ENCODE results near the gene FAM163A. TPM values are rescaled to one million over a fixed set of nuclear protein-coding genes. Genes with fewer than 3 reads are reported as not detected.

The FAM163A gene
- total RNA-seq, 3 donors from 2014 or later (not counting 1 experiment from before 2014, with no cell fraction given) = not detected

DNA sequence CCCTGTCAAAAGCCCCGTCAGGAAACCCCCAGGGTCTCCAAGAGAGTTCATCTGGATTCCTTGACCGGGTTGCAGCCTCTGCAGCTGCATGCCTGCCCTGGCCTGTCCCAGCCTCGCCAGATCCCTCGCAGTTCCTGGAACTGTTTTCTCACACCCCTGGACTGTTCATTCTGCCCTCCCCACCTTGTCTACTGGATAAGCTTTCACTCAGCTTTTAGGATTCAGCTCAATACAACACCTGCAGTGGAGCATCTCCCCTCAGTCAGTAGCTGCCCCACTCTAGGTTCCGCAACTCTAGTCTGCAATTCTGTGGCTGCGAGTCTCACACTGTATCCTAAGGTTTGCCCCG lies 67.2 kb downstream of the FAM163A start:
- WGBS (ENCODE audit: insufficient coverage) = 91% methylated on average over 7 of the region's 7 CpGs
- H3K9me3 ChIP-seq (ENCODE audit: control insufficient read depth, insufficient read depth, low read length) = no peaks in the 10 kb centered on the region
- Mint-ChIP-seq H3K36me3 (no peaks in the 10 kb centered on the region), H3K27ac (no peak overlapping the region), H3K9me3 (no peaks in the 10 kb centered on the region), H3K4me1 (peaks cover 11 to 17% of the 10 kb centered on the region in 2 donors), H3K27me3 (ENCODE audit: low read depth in 2 of 2) (peaks cover 13 to 15% of the 10 kb centered on the region in 2 donors), H3K4me3 (no peak overlapping the region)
- intact Hi-C loops (cut with micrococcal nuclease) = loop anchor here (1.0 to 2.0 kb wide), 2 partner anchors 104 to 732 kb away; no protein-coding TSS in a partner anchor
- H3K27me3 ChIP-seq (ENCODE audit: control insufficient read depth, insufficient read depth, low read length) = no peaks in the 10 kb centered on the region
- TF ChIP-seq, protein P1, sequence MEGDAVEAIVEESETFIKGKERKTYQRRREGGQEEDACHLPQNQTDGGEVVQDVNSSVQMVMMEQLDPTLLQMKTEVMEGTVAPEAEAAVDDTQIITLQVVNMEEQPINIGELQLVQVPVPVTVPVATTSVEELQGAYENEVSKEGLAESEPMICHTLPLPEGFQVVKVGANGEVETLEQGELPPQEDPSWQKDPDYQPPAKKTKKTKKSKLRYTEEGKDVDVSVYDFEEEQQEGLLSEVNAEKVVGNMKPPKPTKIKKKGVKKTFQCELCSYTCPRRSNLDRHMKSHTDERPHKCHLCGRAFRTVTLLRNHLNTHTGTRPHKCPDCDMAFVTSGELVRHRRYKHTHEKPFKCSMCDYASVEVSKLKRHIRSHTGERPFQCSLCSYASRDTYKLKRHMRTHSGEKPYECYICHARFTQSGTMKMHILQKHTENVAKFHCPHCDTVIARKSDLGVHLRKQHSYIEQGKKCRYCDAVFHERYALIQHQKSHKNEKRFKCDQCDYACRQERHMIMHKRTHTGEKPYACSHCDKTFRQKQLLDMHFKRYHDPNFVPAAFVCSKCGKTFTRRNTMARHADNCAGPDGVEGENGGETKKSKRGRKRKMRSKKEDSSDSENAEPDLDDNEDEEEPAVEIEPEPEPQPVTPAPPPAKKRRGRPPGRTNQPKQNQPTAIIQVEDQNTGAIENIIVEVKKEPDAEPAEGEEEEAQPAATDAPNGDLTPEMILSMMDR (IDR thresholded peaks at IDR 0.05) = no peak
- no peak overlapping the region for H3K4me3 ChIP-seq (ENCODE audit: low read length)
- no peak for ATAC-seq
- H3K4me1 ChIP-seq (ENCODE audit: control insufficient read depth, insufficient read depth, low read length) = peaks cover 19% of the 10 kb centered on the region
- H3K27ac ChIP-seq (ENCODE audit: low read length) = no peak overlapping the region
- DNase-seq = no peak
- H3K36me3 ChIP-seq (ENCODE audit: control insufficient read depth, insufficient read depth, low read length) = no peaks in the 10 kb centered on the region

DNA sequence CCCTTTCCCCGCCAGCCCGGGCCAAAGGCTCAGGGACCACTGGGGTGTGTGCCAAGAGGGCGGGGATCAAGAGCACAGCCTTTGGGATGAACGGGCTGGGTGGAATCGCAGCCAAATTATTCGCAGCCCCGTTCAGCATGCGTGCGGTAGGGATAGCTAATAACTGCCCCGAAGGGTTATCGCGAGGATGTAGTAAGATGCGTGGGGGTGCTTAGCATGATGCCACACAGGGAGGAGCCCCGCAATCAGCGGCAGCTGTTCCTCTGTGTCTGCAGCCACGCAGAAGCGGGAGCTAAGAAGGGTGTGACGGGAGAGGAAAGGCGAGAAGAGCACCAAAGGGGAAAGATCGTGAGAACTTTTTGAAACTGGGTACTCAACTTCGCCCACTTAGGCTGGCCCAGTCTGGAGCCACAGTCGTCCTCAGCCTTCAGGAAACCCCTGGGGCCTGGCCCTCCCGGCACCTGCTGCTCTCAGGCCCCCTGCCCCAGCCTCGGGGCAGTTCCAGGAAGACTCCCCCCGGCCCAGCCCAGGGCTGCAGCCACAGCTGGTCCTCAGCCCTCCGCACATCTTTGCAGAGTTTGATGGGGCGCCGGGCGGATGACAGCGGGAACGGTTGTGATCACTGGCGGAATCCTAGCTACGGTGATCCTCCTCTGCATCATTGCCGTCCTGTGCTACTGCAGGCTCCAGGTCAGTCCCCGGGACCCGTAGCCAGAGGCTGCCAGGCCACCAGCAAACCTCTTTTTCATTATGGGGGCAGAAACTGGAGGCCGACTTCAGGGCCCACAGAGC lies 69.6 kb downstream of the FAM163A start:
- H3K4me1 Mint-ChIP-seq = peaks cover 16 to 21% of the 10 kb centered on the region in 2 donors
- H3K36me3 Mint-ChIP-seq = no peaks in the 10 kb centered on the region
- ATAC-seq (no peak), DNase-seq (no peak)
- H3K27me3 ChIP-seq (ENCODE audit: control insufficient read depth, insufficient read depth, low read length) = peaks cover 4% of the 10 kb centered on the region
- H3K4me1 ChIP-seq (ENCODE audit: control insufficient read depth, insufficient read depth, low read length) = peaks cover 23% of the 10 kb centered on the region
- H3K27ac ChIP-seq (ENCODE audit: low read length) = no peak overlapping the region
- no peak overlapping the region for H3K27ac Mint-ChIP-seq
- peaks cover 22 to 32% of the 10 kb centered on the region in 2 donors for H3K27me3 Mint-ChIP-seq (ENCODE audit: low read depth in 2 of 2)
- TF ChIP-seq, protein P1 (IDR thresholded peaks at IDR 0.05) = no peak
- H3K4me3 Mint-ChIP-seq = no peak overlapping the region
- intact Hi-C loops (cut with micrococcal nuclease) = no loop called here
- no peaks in the 10 kb centered on the region for H3K36me3 ChIP-seq (ENCODE audit: control insufficient read depth, insufficient read depth, low read length)
- no peaks in the 10 kb centered on the region for H3K9me3 Mint-ChIP-seq
- H3K9me3 ChIP-seq (ENCODE audit: control insufficient read depth, insufficient read depth, low read length) = no peaks in the 10 kb centered on the region
- 90% methylated on average over 37 of the region's 37 CpGs for WGBS (ENCODE audit: insufficient coverage)
- no peak overlapping the region for H3K4me3 ChIP-seq (ENCODE audit: low read length)

DNA sequence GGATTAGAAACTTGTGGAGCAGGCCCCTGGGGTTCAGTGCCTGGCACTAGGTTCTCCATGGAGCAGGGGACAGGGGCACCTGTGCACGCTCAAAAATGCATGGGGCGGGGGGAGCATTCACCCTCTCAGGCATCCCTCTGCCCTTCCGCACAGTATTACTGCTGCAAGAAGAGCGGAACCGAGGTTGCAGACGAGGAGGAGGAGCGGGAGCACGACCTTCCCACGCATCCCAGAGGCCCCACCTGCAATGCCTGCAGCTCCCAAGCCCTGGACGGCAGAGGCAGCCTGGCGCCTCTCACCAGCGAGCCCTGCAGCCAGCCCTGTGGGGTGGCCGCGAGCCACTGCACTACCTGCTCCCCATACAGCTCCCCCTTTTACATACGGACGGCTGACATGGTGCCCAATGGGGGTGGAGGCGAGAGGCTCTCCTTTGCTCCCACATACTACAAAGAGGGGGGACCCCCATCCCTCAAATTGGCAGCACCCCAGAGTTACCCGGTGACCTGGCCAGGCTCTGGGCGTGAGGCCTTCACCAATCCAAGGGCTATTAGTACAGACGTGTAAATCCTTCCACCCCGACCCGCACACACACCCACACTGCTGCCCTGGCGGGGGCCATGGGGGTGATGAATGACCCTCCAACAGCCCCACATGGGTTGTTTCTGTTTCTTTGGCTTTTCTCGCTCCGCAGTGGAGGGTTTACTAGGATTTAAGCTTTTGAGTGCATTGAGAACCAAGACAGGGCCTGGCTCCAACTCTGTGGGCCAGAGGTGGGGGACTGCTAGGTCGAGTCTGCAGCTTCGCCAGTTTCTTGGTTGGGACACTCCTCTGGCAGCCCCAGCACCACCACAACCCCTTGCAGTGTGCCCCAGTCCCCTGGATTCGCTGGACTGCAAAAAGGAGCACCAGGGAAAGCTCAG lies 70.8 kb downstream of the FAM163A start:
- H3K36me3 Mint-ChIP-seq = no peaks in the 10 kb centered on the region
- Histone ChIP-seq H3K9me3 (ENCODE audit: control insufficient read depth, insufficient read depth, low read length) (no peaks in the 10 kb centered on the region), H3K4me3 (ENCODE audit: low read length) (peak overlapping the region; percentile 47), H3K27ac (ENCODE audit: low read length) (no peak overlapping the region), H3K36me3 (ENCODE audit: control insufficient read depth, insufficient read depth, low read length) (no peaks in the 10 kb centered on the region), H3K27me3 (ENCODE audit: control insufficient read depth, insufficient read depth, low read length) (peaks cover 4% of the 10 kb centered on the region), H3K4me1 (ENCODE audit: control insufficient read depth, insufficient read depth, low read length) (peaks cover 23% of the 10 kb centered on the region)
- intact Hi-C loops (cut with micrococcal nuclease) = loop anchor here (1.0 kb wide), 1 partner anchor 108 kb away; no protein-coding TSS in a partner anchor
- peaks cover 16 to 21% of the 10 kb centered on the region in 2 donors for H3K4me1 Mint-ChIP-seq
- DNase-seq = no peak
- peaks cover 22 to 33% of the 10 kb centered on the region in 2 donors for H3K27me3 Mint-ChIP-seq (ENCODE audit: low read depth in 2 of 2)
- no peaks in the 10 kb centered on the region for H3K9me3 Mint-ChIP-seq
- 90% methylated on average over 28 of the region's 28 CpGs for WGBS (ENCODE audit: insufficient coverage)
- ATAC-seq = no peak
- peak overlapping the region; percentile 93 for H3K4me3 Mint-ChIP-seq
- TF ChIP-seq, protein P1 (IDR thresholded peaks at IDR 0.05) = no peak
- peak overlapping the region in 1 of 2 donors; percentile 56 for H3K27ac Mint-ChIP-seq
